OCI-LY3 (cell line): ENCODE results near the gene TBC1D25.
"Not testable (repeated sequence)": the region's sequence is repeated elsewhere in the genome, so short reads cannot be mapped to it uniquely, and the experiment has no call there.

ENCODE experiments used
- H2AFZ ChIP-seq: fragments of 200-600, 300-600 bp; shearing (Covaris generic); 2 replicates; pipeline ENCODE4 v1.6.0; 2014; ENCODE audit warnings: antibody characterized with exemption, low read depth, low read length
- H3K27ac ChIP-seq: fragments of 200-600, 300-600 bp; sonication (generic); 2 replicates; pipeline ENCODE4 v1.5.1; 2014; ENCODE audit warnings: mild to moderate bottlenecking, low read length, moderate library complexity, mixed read lengths
- H3K27me3 ChIP-seq: fragments of 200-600, 300-600 bp; sonication (generic); 2 replicates; pipeline ENCODE4 v1.6.1; 2014; ENCODE audit warnings: low read depth, low read length, mixed read lengths
- H3K36me3 ChIP-seq: fragments of 200-600, 300-600 bp; sonication (generic); replicated peaks from 2 replicates; pipeline ENCODE3; 2014; ENCODE audit warnings: low read depth, low read length, mixed read lengths
- H3K4me1 ChIP-seq: fragments of 300-600, 200-600 bp; sonication (generic); 2 replicates; pipeline ENCODE4 v1.6.1; 2014; ENCODE audit warnings: low read length, mixed read lengths
- H3K4me2 ChIP-seq: fragments of 200-600, 300-600 bp; sonication (generic); 2 replicates; pipeline ENCODE4 v1.6.1; 2014; ENCODE audit warnings: low read length, mixed read lengths
- H3K4me3 ChIP-seq: fragments of 300-600, 200-600 bp; sonication (generic); 2 replicates; pipeline ENCODE4 v1.5.1; 2014; ENCODE audit warnings: antibody characterized with exemption, mild to moderate bottlenecking, low read length, moderate library complexity
- H3K79me2 ChIP-seq: fragments of 300-600, 200-600 bp; shearing (Covaris generic); 2 replicates; pipeline ENCODE4 v1.6.1; 2014; ENCODE audit warnings: mild to moderate bottlenecking, low read length, mixed read lengths
- H3K9ac ChIP-seq: fragments of 300-600, 200-600 bp; shearing (Covaris generic); 2 replicates; pipeline ENCODE4 v1.6.0; 2014; ENCODE audit warnings: mild to moderate bottlenecking, low read length, moderate library complexity
- H3K9me3 ChIP-seq: fragments of 200-600, 300-600 bp; shearing (Covaris generic); 2 replicates; pipeline ENCODE4 v1.6.1; 2014; ENCODE audit warnings: low read length, mixed read lengths; ENCODE audit not compliant: insufficient read depth
- H4K20me1 ChIP-seq: fragments of 200-600, 300-600 bp; sonication (generic); 2 replicates; pipeline ENCODE4 v1.6.1; 2016; ENCODE audit warnings: low read length, mixed read lengths; ENCODE audit not compliant: insufficient read depth
- CTCF ChIP-seq: fragments of 200-600, 300-600 bp; sonication (generic); IDR thresholded peaks from 2 replicates; pipeline ENCODE4 v1.5.1; 2014; ENCODE audit warnings: antibody characterized with exemption, low read length, low read depth
- EZH2phosphoT487 ChIP-seq: fragments of 200-600 bp; shearing (Covaris generic); IDR thresholded peaks from 2 replicates; pipeline ENCODE4 v1.6.1; 2018; ENCODE audit warnings: antibody characterized with exemption, mixed run types, low read depth

The TBC1D25 gene

GRCh38 chrX:48541140-48541814, 1.8 kb downstream of the TBC1D25 start:
- Histone ChIP-seq H2AFZ (no peak overlapping the region), H3K4me2 (no peak overlapping the region), H3K27me3 (no peaks in the 10 kb centered on the region), H3K4me1 (peaks cover 12% of the 10 kb centered on the region), H3K79me2 (peaks cover 17% of the 10 kb centered on the region), H4K20me1 (peaks cover 8% of the 10 kb centered on the region; the same call in 1 of the 2 replicates), H3K9ac (no peak overlapping the region), H3K4me3 (no peak overlapping the region), H3K9me3 (no peaks in the 10 kb centered on the region), H3K27ac (no peak overlapping the region), H3K36me3 (peaks cover 4% of the 10 kb centered on the region)
- TF ChIP-seq CTCF, result no peak
- no peak for TF ChIP-seq EZH2phosphoT487

- no peaks in the 10 kb centered on the region for H3K27me3 ChIP-seq
- no peak overlapping the region for H3K4me3 ChIP-seq
- no peaks in the 10 kb centered on the region for H3K4me1 ChIP-seq
- no peak overlapping the region for H3K4me2 ChIP-seq
- H3K27ac ChIP-seq, result no peak overlapping the region
- H3K79me2 ChIP-seq, result no peaks in the 10 kb centered on the region
- H3K36me3 ChIP-seq, result peaks cover 4% of the 10 kb centered on the region
- no peak overlapping the region for H3K9ac ChIP-seq
- H3K9me3 ChIP-seq, result no peaks in the 10 kb centered on the region
- no peaks in the 10 kb centered on the region for H4K20me1 ChIP-seq
- TF ChIP-seq EZH2phosphoT487 (no peak), CTCF (no peak)
- H2AFZ ChIP-seq, result no peak overlapping the region
These were observed 9.4 kb downstream of the TBC1D25 start for GRCh38 chrX:48548871-48549270.

- H3K4me3 ChIP-seq, H3K27ac ChIP-seq, H3K27me3 ChIP-seq, H3K79me2 ChIP-seq, H3K4me1 ChIP-seq, H3K4me2 ChIP-seq, H4K20me1 ChIP-seq, H3K9me3 ChIP-seq, H3K9ac ChIP-seq, H2AFZ ChIP-seq, H3K36me3 ChIP-seq: not testable (repeated sequence)
These were observed 16.3 kb downstream of the TBC1D25 start for GRCh38 chrX:48555731-48556325.

- peaks cover 10% of the 10 kb centered on the region for H3K36me3 ChIP-seq
- H3K4me3 ChIP-seq, result no peak overlapping the region
- H3K9me3 ChIP-seq, result no peaks in the 10 kb centered on the region
- TF ChIP-seq EZH2phosphoT487 (no peak), CTCF (no peak)
- H3K9ac ChIP-seq, result no peak overlapping the region
- no peak overlapping the region for H2AFZ ChIP-seq
- H4K20me1 ChIP-seq, result no peaks in the 10 kb centered on the region
- no peak overlapping the region for H3K4me2 ChIP-seq
- no peaks in the 10 kb centered on the region for H3K27me3 ChIP-seq
- no peaks in the 10 kb centered on the region for H3K4me1 ChIP-seq
- H3K27ac ChIP-seq, result no peak overlapping the region
- no peaks in the 10 kb centered on the region for H3K79me2 ChIP-seq
These were observed 18.8 kb downstream of the TBC1D25 start for GRCh38 chrX:48558271-48558670.
